Epithelial cell of esophagus (primary cell): Measurements from ENCODE around the gene ADAMTS8.
A peak's percentile ranks its signal among the peaks of the same experiment; 100 is the strongest.

ENCODE experiments used
- DNase-seq: peaks from one replicate; pipeline ENCODE4 v3.0.0; 2010; ENCODE audit warnings: low read depth
- H3K4me3 ChIP-seq: 2 replicates; pipeline ENCODE4 v1.5.1; 2011; ENCODE audit warnings: mild to moderate bottlenecking, low read length, control low read depth
- TF ChIP-seq, protein P1 (sequence below): IDR thresholded peaks from 2 replicates; pipeline ENCODE4 v1.5.1; 2011; ENCODE audit warnings: low read depth, mild to moderate bottlenecking, low read length, control low read depth, inconsistent platforms; ENCODE audit not compliant: insufficient read depth; ENCODE audit errors: missing control alignments

ADAMTS8 gene

DNA sequence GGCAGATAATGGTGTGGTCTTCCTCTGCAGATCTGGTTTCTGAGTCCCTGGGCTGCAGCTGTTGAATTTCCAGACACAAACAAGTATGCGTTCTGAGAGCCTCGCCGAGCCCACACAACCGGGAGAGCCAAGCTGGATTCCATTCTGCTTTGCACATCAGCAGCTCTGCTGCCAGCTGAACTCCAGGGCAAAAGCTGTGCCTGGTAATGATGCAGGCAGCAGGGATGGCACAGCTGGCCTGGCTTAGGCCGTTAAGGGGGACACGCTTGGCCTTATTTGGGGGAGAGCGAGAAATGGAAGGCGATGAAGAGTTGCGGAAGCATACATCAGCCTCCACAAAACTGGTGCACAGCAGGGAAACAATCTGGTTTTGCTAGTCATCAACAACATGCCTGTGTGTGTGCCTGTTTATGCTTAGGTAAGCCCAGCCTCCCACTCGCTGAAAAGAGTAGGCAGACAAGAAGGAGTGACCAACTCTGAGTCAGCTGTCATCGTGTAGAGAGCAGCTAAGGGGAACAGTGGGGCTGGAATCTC, 25.1 kb downstream of the ADAMTS8 start:
- DNase-seq: peak; percentile 97
- TF ChIP-seq, protein P1, sequence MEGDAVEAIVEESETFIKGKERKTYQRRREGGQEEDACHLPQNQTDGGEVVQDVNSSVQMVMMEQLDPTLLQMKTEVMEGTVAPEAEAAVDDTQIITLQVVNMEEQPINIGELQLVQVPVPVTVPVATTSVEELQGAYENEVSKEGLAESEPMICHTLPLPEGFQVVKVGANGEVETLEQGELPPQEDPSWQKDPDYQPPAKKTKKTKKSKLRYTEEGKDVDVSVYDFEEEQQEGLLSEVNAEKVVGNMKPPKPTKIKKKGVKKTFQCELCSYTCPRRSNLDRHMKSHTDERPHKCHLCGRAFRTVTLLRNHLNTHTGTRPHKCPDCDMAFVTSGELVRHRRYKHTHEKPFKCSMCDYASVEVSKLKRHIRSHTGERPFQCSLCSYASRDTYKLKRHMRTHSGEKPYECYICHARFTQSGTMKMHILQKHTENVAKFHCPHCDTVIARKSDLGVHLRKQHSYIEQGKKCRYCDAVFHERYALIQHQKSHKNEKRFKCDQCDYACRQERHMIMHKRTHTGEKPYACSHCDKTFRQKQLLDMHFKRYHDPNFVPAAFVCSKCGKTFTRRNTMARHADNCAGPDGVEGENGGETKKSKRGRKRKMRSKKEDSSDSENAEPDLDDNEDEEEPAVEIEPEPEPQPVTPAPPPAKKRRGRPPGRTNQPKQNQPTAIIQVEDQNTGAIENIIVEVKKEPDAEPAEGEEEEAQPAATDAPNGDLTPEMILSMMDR: no peak
- no peak overlapping the region for H3K4me3 ChIP-seq

- no peak overlapping the region for H3K4me3 ChIP-seq
- no peak for DNase-seq
These were observed 25.8 kb downstream of the ADAMTS8 start for GRCh38 chr11:130402570-130402969.

DNA sequence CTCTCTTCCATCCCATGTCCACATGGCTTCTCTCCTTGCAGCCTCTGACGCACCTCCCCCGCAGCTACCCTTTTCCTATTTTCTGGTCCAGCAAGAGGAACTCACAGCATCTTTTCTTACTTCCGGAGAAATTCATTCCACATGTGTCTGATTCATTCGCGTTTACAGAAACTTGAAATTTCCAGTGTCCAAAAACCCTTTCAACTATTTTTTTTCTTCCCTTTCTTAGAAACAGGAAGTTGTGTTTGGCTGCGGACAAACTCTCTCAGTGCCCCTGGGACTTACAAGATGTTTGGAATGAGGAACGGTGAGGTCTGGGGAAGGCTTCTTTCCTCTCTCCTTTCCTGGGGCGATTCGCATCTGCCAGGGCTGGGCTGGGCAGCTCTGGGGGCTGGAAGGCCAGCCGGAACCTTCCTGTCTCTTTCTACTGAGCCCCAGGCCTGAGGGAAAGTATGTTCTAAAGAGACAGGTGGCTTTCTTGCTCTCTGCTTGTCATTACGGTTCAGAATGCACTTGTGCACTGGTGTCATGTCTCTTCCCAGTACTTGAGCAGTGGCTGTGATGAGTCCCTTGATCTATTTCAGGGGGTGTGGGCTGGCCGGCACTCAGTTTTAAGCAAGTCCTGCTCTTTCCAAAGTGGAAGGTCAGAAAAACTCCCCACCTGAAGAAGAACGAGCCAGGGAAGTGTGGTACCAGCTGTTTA, 27.5 kb downstream of the ADAMTS8 start:
- no peak overlapping the region for H3K4me3 ChIP-seq
- peak; percentile 45 for DNase-seq
- TF ChIP-seq, protein P1: no peak

More at GRCh38 chr11:130402570-130402969, 25.8 kb downstream of the ADAMTS8 start:
- TF ChIP-seq, protein P1: no peak

DNA sequence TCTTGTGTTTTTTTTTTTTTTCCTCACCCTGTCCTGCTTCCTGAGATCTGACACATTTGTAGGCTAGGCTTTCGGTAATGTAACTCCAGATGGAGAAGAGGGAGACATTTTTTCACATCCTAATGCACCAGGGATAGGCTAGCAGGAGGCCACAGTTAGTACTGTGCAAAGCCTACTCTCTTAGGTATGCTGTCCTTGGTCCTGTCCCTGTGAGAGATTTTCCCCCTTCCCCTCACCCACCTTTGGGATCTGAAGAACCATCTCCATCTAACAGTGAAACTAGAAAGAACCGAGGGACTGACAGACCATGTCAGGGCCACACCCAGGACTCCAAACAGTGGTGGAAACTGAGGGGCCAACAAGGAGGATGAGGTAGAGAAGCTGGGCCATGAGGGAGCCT, 29.2 kb downstream of the ADAMTS8 start:
- TF ChIP-seq, protein P1: no peak
- DNase-seq: no peak
- H3K4me3 ChIP-seq: no peak overlapping the region

DNA sequence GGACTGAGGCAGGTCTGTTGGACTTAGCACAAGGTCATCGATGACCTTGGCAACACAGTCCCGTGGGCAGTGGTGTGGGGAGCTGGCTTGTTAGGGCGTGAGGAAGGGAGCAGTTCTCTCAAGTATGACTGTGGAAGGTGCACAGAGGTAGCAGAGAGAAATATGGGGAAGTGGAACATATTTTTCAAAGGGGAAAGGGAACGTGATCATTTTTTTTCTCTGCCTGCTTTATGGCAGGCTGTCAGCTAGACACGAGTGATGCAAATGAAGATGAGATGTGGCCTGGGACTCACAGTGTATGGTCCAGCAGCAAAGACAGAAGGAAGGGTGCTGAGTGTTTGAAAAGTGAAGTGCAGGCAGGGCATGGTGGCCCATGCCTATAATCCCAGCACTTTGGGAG, 30.6 kb downstream of the ADAMTS8 start:
- DNase-seq: no peak
- TF ChIP-seq, protein P1: no peak
- no peak overlapping the region for H3K4me3 ChIP-seq

- DNase-seq: no peak
- H3K4me3 ChIP-seq: no peak overlapping the region
- TF ChIP-seq, protein P1: no peak
These were observed 31.4 kb downstream of the ADAMTS8 start for GRCh38 chr11:130396965-130397364.

DNA sequence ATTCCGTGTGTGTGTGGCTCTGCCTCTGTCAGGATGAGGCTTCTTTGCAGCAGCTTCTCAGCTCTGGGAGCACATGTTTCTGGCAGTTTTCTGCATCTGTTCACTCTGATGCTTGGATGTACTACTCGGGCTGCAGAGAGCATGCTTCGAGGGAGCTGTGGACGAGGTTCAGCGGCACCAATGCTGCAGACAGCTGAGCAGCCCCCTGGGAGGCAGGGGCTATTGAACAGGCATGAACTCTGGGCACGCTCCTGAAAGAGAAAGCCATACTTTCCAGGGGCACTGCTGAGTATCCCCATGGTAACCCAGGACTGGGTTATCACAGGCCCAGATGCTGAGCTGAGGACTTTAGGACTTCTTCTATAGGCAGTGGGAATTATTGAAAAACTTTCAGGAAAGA, 33.8 kb downstream of the ADAMTS8 start:
- no peak overlapping the region for H3K4me3 ChIP-seq
- DNase-seq: no peak
- TF ChIP-seq, protein P1: no peak
